ENCODE measurements around the gene JAK1. TPM values are rescaled to one million over a fixed set of nuclear protein-coding genes. Genes with fewer than 3 reads are reported as not detected.

Gene JAK1
- total RNA-seq, 1 experiment from 2014 or later, result 44.1 TPM

DNA sequence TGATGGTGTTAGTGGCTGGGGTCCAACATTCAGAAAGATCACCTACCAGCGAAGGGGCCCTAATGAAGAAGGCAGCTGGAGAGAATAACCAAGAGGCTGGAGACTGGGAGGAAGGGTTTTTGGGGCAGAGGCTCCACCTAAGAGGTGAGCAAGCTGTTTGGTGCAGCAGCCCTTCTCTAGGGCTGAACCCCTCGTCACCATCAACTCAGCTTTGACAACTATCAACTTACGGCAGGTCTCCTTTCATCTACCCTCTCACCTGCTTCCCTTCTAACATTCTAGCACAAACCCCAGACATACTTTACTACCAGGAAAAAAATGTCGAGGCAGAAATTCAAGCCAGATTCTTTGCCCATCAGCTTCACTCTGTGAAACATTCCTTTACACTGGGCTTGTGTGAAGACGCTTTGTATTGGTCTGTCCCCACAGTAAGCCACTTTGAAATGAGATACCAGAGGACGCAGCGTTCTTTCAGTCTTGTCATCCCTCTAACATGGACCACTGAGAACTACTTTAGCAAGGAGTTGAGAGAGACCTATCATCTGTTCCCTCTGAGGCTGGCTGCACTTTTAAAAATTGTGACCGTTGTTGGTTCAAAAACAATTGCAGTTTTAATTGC, 136.8 kb downstream of the JAK1 start:
- CTCF ChIA-PET, result no interaction called here
- Histone ChIP-seq H2AFZ (ENCODE audit: low read length) (no peak overlapping the region), H3K9ac (ENCODE audit: low read length) (no peak overlapping the region), H4K20me1 (ENCODE audit: low read length) (no peaks in the 10 kb centered on the region), H3K79me2 (ENCODE audit: low read length) (no peaks in the 10 kb centered on the region), H3K9me3 (ENCODE audit: low read length) (no peaks in the 10 kb centered on the region), H3F3A (ENCODE audit: low read length, unreplicated experiment) (no peaks in the 10 kb centered on the region), H3K4me1 (ENCODE audit: insufficient read depth, low read length) (0 out of 2 replicates have a peak, but pooled peaks cover 2% of the 10 kb centered on the region), H3K4me3 (ENCODE audit: low read length) (no peak overlapping the region), H3K27me3 (ENCODE audit: low read length) (no peaks in the 10 kb centered on the region), H3K9me2 (replicated peaks; ENCODE audit: low read length) (no peaks in the 10 kb centered on the region), H3K4me2 (ENCODE audit: low read length) (no peak overlapping the region), H3K36me3 (ENCODE audit: low read depth, low read length) (peaks cover 11% of the 10 kb centered on the region), H3K27ac (ENCODE audit: low read length) (no peak overlapping the region)
- POLR2A ChIA-PET (ENCODE audit: unreplicated experiment), result no interaction called here
- no TSS peak for BruUV-seq (replicated peaks)
- ATAC-seq (no peak), DNase-seq (no peak)
- intact Hi-C loops (cut with micrococcal nuclease), result loop anchor here (10.0 kb wide), 1 partner anchor 445 kb away; no protein-coding TSS in a partner anchor
- TF ChIP-seq, protein P1, sequence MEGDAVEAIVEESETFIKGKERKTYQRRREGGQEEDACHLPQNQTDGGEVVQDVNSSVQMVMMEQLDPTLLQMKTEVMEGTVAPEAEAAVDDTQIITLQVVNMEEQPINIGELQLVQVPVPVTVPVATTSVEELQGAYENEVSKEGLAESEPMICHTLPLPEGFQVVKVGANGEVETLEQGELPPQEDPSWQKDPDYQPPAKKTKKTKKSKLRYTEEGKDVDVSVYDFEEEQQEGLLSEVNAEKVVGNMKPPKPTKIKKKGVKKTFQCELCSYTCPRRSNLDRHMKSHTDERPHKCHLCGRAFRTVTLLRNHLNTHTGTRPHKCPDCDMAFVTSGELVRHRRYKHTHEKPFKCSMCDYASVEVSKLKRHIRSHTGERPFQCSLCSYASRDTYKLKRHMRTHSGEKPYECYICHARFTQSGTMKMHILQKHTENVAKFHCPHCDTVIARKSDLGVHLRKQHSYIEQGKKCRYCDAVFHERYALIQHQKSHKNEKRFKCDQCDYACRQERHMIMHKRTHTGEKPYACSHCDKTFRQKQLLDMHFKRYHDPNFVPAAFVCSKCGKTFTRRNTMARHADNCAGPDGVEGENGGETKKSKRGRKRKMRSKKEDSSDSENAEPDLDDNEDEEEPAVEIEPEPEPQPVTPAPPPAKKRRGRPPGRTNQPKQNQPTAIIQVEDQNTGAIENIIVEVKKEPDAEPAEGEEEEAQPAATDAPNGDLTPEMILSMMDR (conservative IDR thresholded peaks at IDR 0.05; ENCODE audit: low read depth, low read length), result no peak
- TF ChIP-seq EZH2phosphoT487 (IDR thresholded peaks at IDR 0.05; ENCODE audit: borderline replicate concordance, low read length), result no peak
- TF ChIP-seq EZH2 (IDR thresholded peaks at IDR 0.05; ENCODE audit: low read length, unreplicated experiment), result no peak

DNA sequence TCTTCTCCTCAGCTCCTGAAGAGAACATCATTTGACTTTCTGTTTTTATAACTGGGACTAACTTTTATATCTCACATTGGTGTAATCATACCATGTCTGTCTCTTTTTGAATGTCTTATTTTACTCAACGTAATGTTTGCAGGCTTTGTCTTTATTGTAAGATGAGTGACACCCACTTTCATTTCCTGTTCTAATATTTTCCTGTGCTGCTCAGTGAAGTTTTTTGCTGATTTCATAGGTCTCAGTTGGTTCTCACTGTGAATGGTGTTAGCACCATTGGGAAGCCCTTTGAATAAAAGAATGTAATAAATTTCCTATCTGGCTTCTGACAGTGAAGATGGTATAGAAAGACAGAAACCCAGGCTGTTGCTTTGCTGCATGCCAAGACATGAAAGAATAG, 137.5 kb downstream of the JAK1 start:
- Histone ChIP-seq H3K9me2 (replicated peaks; ENCODE audit: low read length) (no peaks in the 10 kb centered on the region), H3K4me2 (ENCODE audit: low read length) (no peak overlapping the region), H3K27me3 (ENCODE audit: low read length) (no peaks in the 10 kb centered on the region), H3K4me1 (ENCODE audit: insufficient read depth, low read length) (no peaks in the 10 kb centered on the region), H3K9me3 (ENCODE audit: low read length) (no peaks in the 10 kb centered on the region), H3K36me3 (ENCODE audit: low read depth, low read length) (peaks cover 8% of the 10 kb centered on the region), H3K27ac (ENCODE audit: low read length) (no peak overlapping the region), H2AFZ (ENCODE audit: low read length) (no peak overlapping the region), H3K9ac (ENCODE audit: low read length) (no peak overlapping the region), H3F3A (ENCODE audit: low read length, unreplicated experiment) (no peaks in the 10 kb centered on the region), H4K20me1 (ENCODE audit: low read length) (no peaks in the 10 kb centered on the region), H3K4me3 (ENCODE audit: low read length) (no peak overlapping the region), H3K79me2 (ENCODE audit: low read length) (no peaks in the 10 kb centered on the region)
- POLR2A ChIA-PET (ENCODE audit: unreplicated experiment), result no interaction called here
- DNase-seq (no peak), ATAC-seq (no peak)
- TF ChIP-seq, protein P1 (conservative IDR thresholded peaks at IDR 0.05; ENCODE audit: low read depth, low read length), result no peak
- TF ChIP-seq EZH2phosphoT487 (IDR thresholded peaks at IDR 0.05; ENCODE audit: borderline replicate concordance, low read length), result no peak
- TF ChIP-seq EZH2 (IDR thresholded peaks at IDR 0.05; ENCODE audit: low read length, unreplicated experiment), result no peak
- intact Hi-C loops (cut with micrococcal nuclease), result loop anchor here (10.0 kb wide), 1 partner anchor 444 kb away; no protein-coding TSS in a partner anchor
- no TSS peak for BruUV-seq (replicated peaks)
- CTCF ChIA-PET, result no interaction called here

DNA sequence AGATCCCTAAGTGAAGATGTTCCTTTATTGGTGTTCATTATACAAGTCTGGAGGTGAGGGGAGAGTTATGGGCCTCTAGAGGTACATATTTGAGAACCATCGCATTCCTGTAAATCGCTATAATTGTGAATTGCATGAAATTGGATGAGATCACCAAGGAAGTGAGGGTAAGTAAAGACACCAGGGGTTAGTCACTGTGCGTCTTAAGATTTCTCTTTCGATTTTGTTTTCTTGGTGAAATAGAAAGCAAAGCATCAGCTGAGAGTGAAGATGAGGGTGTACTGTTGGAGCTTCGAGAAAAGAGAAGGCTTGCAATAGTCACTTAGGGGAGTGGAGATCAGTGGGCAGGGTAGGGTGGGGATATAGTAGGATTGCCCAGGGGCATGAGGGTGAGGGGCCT, 139.4 kb downstream of the JAK1 start:
- ChIA-PET POLR2A (ENCODE audit: unreplicated experiment) (no interaction called here), CTCF (no interaction called here)
- no peak overlapping the region for H2AFZ ChIP-seq (ENCODE audit: low read length)
- H3K4me3 ChIP-seq (ENCODE audit: low read length), result no peak overlapping the region
- H3F3A ChIP-seq (ENCODE audit: low read length, unreplicated experiment), result no peaks in the 10 kb centered on the region
- no TSS peak for BruUV-seq (replicated peaks)
- no peak overlapping the region for H3K27ac ChIP-seq (ENCODE audit: low read length)
- intact Hi-C loops (cut with micrococcal nuclease), result loop anchor here (10.0 kb wide), 1 partner anchor 442 kb away; no protein-coding TSS in a partner anchor
- H4K20me1 ChIP-seq (ENCODE audit: low read length), result no peaks in the 10 kb centered on the region
- no peaks in the 10 kb centered on the region for H3K79me2 ChIP-seq (ENCODE audit: low read length)
- H3K27me3 ChIP-seq (ENCODE audit: low read length), result no peaks in the 10 kb centered on the region
- no peak overlapping the region for H3K9ac ChIP-seq (ENCODE audit: low read length)
- H3K9me3 ChIP-seq (ENCODE audit: low read length), result no peaks in the 10 kb centered on the region
- no peak for DNase-seq
- no peak overlapping the region for H3K4me2 ChIP-seq (ENCODE audit: low read length)
- TF ChIP-seq, protein P1 (conservative IDR thresholded peaks at IDR 0.05; ENCODE audit: low read depth, low read length), result no peak
- no peak for TF ChIP-seq EZH2 (IDR thresholded peaks at IDR 0.05; ENCODE audit: low read length, unreplicated experiment)
- ATAC-seq, result no peak
- no peaks in the 10 kb centered on the region for H3K4me1 ChIP-seq (ENCODE audit: insufficient read depth, low read length)
- H3K9me2 ChIP-seq (replicated peaks; ENCODE audit: low read length), result no peaks in the 10 kb centered on the region
- H3K36me3 ChIP-seq (ENCODE audit: low read depth, low read length), result no peaks in the 10 kb centered on the region

All from PC-3 (cell line).